ENCODE data around the gene RETREG1.
"Not testable (repeated sequence)": the region's sequence is repeated elsewhere in the genome, so short reads cannot be mapped to it uniquely, and the experiment has no call there.

RETREG1 gene

GRCh38 chr5:16457451-16457850 is 159.3 kb downstream of the RETREG1 start:
- H3K4me1 Mint-ChIP-seq (ENCODE audit: low read depth): peaks cover 48% of the 10 kb centered on the region
- peaks cover 66% of the 10 kb centered on the region for H3K36me3 Mint-ChIP-seq (ENCODE audit: low read depth)
- no peak overlapping the region for H3K27ac Mint-ChIP-seq
- no peaks in the 10 kb centered on the region for H3K27me3 Mint-ChIP-seq (ENCODE audit: low read depth)
- no peak for DNase-seq (ENCODE audit: low spot score)
- H3K9me3 Mint-ChIP-seq: no peaks in the 10 kb centered on the region
- no peak overlapping the region for H3K4me3 Mint-ChIP-seq

- Mint-ChIP-seq H3K27me3 (ENCODE audit: low read depth) (no peaks in the 10 kb centered on the region), H3K36me3 (ENCODE audit: low read depth) (peaks cover 64% of the 10 kb centered on the region), H3K4me3 (no peak overlapping the region), H3K4me1 (ENCODE audit: low read depth) (peaks cover 39% of the 10 kb centered on the region), H3K27ac (peak overlapping the region; percentile 64), H3K9me3 (no peaks in the 10 kb centered on the region)
- peak; percentile 35 for DNase-seq (ENCODE audit: low spot score)
Observed at GRCh38 chr5:16456103-16456832, 160.5 kb downstream of the RETREG1 start.

GRCh38 chr5:16455668-16456067 is 161.1 kb downstream of the RETREG1 start:
- no peaks in the 10 kb centered on the region for H3K9me3 Mint-ChIP-seq
- peaks cover 33% of the 10 kb centered on the region for H3K4me1 Mint-ChIP-seq (ENCODE audit: low read depth)
- peak overlapping the region; percentile 64 for H3K27ac Mint-ChIP-seq
- H3K27me3 Mint-ChIP-seq (ENCODE audit: low read depth): no peaks in the 10 kb centered on the region
- DNase-seq (ENCODE audit: low spot score): no peak
- peaks cover 64% of the 10 kb centered on the region for H3K36me3 Mint-ChIP-seq (ENCODE audit: low read depth)
- no peak overlapping the region for H3K4me3 Mint-ChIP-seq

- Mint-ChIP-seq H3K4me3 (no peak overlapping the region), H3K27me3 (ENCODE audit: low read depth) (no peaks in the 10 kb centered on the region), H3K4me1 (ENCODE audit: low read depth) (peaks cover 26% of the 10 kb centered on the region), H3K27ac (no peak overlapping the region), H3K36me3 (ENCODE audit: low read depth) (peaks cover 67% of the 10 kb centered on the region), H3K9me3 (no peaks in the 10 kb centered on the region)
- no peak for DNase-seq (ENCODE audit: low spot score)
Observed at GRCh38 chr5:16454686-16455085, 162.1 kb downstream of the RETREG1 start.

GRCh38 chr5:16453609-16454008 is 163.2 kb downstream of the RETREG1 start:
- H3K9me3 Mint-ChIP-seq: no peaks in the 10 kb centered on the region
- no peak for DNase-seq (ENCODE audit: low spot score)
- H3K36me3 Mint-ChIP-seq (ENCODE audit: low read depth): peaks cover 70% of the 10 kb centered on the region
- peaks cover 21% of the 10 kb centered on the region for H3K4me1 Mint-ChIP-seq (ENCODE audit: low read depth)
- H3K4me3 Mint-ChIP-seq: no peak overlapping the region
- no peaks in the 10 kb centered on the region for H3K27me3 Mint-ChIP-seq (ENCODE audit: low read depth)
- H3K27ac Mint-ChIP-seq: no peak overlapping the region

- H3K27me3 Mint-ChIP-seq (ENCODE audit: low read depth): no peaks in the 10 kb centered on the region
- peaks cover 2% of the 10 kb centered on the region for H3K4me1 Mint-ChIP-seq (ENCODE audit: low read depth)
- no peaks in the 10 kb centered on the region for H3K9me3 Mint-ChIP-seq
- H3K4me3 Mint-ChIP-seq: no peak overlapping the region
- no peak for DNase-seq (ENCODE audit: low spot score)
- H3K36me3 Mint-ChIP-seq (ENCODE audit: low read depth): peaks cover 66% of the 10 kb centered on the region
- H3K27ac Mint-ChIP-seq: no peak overlapping the region
Observed at GRCh38 chr5:16450163-16450562, 166.6 kb downstream of the RETREG1 start.

GRCh38 chr5:16446993-16447392 is 169.8 kb downstream of the RETREG1 start:
- Mint-ChIP-seq H3K27me3 (ENCODE audit: low read depth) (no peaks in the 10 kb centered on the region), H3K36me3 (ENCODE audit: low read depth) (peaks cover 47% of the 10 kb centered on the region), H3K4me3 (no peak overlapping the region), H3K27ac (no peak overlapping the region), H3K4me1 (ENCODE audit: low read depth) (no peaks in the 10 kb centered on the region), H3K9me3 (no peaks in the 10 kb centered on the region)
- no peak for DNase-seq (ENCODE audit: low spot score)

GRCh38 chr5:16437977-16438376 is 178.8 kb downstream of the RETREG1 start:
- H3K4me3 Mint-ChIP-seq: no peak overlapping the region
- H3K36me3 Mint-ChIP-seq (ENCODE audit: low read depth): no peaks in the 10 kb centered on the region
- H3K27ac Mint-ChIP-seq: no peak overlapping the region
- peaks cover 5% of the 10 kb centered on the region for H3K27me3 Mint-ChIP-seq (ENCODE audit: low read depth)
- H3K9me3 Mint-ChIP-seq: no peaks in the 10 kb centered on the region
- DNase-seq (ENCODE audit: low spot score): no peak
- no peaks in the 10 kb centered on the region for H3K4me1 Mint-ChIP-seq (ENCODE audit: low read depth)

- not testable (repeated sequence) for H3K27ac Mint-ChIP-seq
Observed at GRCh38 chr5:16436065-16436682, 180.6 kb downstream of the RETREG1 start.

GRCh38 chr5:16431490-16431889 is 185.3 kb downstream of the RETREG1 start:
- no peak for DNase-seq (ENCODE audit: low spot score)
- Mint-ChIP-seq H3K9me3 (no peaks in the 10 kb centered on the region), H3K4me1 (ENCODE audit: low read depth) (no peaks in the 10 kb centered on the region), H3K27ac (no peak overlapping the region), H3K27me3 (ENCODE audit: low read depth) (peaks cover 8% of the 10 kb centered on the region), H3K36me3 (ENCODE audit: low read depth) (no peaks in the 10 kb centered on the region), H3K4me3 (no peak overlapping the region)

More at GRCh38 chr5:16436065-16436682, 180.6 kb downstream of the RETREG1 start:
- not testable (repeated sequence) for H3K27me3 Mint-ChIP-seq (ENCODE audit: low read depth); DNase-seq (ENCODE audit: low spot score); H3K4me3 Mint-ChIP-seq; H3K36me3 Mint-ChIP-seq (ENCODE audit: low read depth); H3K9me3 Mint-ChIP-seq; H3K4me1 Mint-ChIP-seq (ENCODE audit: low read depth)

- DNase-seq (ENCODE audit: low spot score): no peak
- Mint-ChIP-seq H3K27ac (no peak overlapping the region), H3K36me3 (ENCODE audit: low read depth) (no peaks in the 10 kb centered on the region), H3K9me3 (no peaks in the 10 kb centered on the region), H3K4me1 (ENCODE audit: low read depth) (no peaks in the 10 kb centered on the region), H3K4me3 (no peak overlapping the region), H3K27me3 (ENCODE audit: low read depth) (peaks cover 8% of the 10 kb centered on the region)
Observed at GRCh38 chr5:16430349-16431089, 186.3 kb downstream of the RETREG1 start.

GRCh38 chr5:16428359-16428758 is 188.4 kb downstream of the RETREG1 start:
- Mint-ChIP-seq H3K36me3 (ENCODE audit: low read depth) (no peaks in the 10 kb centered on the region), H3K27me3 (ENCODE audit: low read depth) (peaks cover 4% of the 10 kb centered on the region), H3K9me3 (no peaks in the 10 kb centered on the region), H3K4me3 (no peak overlapping the region), H3K4me1 (ENCODE audit: low read depth) (no peaks in the 10 kb centered on the region), H3K27ac (no peak overlapping the region)
- DNase-seq (ENCODE audit: low spot score): no peak

GRCh38 chr5:16427587-16427986 is 189.2 kb downstream of the RETREG1 start:
- H3K27ac Mint-ChIP-seq: no peak overlapping the region
- no peak overlapping the region for H3K4me3 Mint-ChIP-seq
- H3K27me3 Mint-ChIP-seq (ENCODE audit: low read depth): peaks cover 4% of the 10 kb centered on the region
- no peaks in the 10 kb centered on the region for H3K9me3 Mint-ChIP-seq
- H3K4me1 Mint-ChIP-seq (ENCODE audit: low read depth): no peaks in the 10 kb centered on the region
- H3K36me3 Mint-ChIP-seq (ENCODE audit: low read depth): no peaks in the 10 kb centered on the region
- no peak for DNase-seq (ENCODE audit: low spot score)
